H1 (cell line): ENCODE data around the gene CRP.

Experiments used
- CBX5 ChIP-seq: fragments of 300-800, 300-1000 bp; sonication (generic); IDR thresholded peaks from 2 replicates; pipeline ENCODE4 v1.7.1; 2016; ENCODE audit warnings: antibody characterized with exemption, low read length, low read depth
- CEBPB ChIP-seq: IDR thresholded peaks from 2 replicates; pipeline ENCODE4 v1.6.1; 2012; ENCODE audit warnings: low read depth, low read length
- CTCF ChIP-seq, 3 experiments: IDR thresholded peaks; 1 replicate in 2 of 3; 2 replicates in 1 of 3; pipeline versions ENCODE4 v1.5.1 to v1.6.1; 2011; ENCODE audit warnings: low read length in 3 of 3, mild to moderate bottlenecking in 3 of 3, inconsistent platforms in 2 of 3, low read depth in 1 of 3, moderate library complexity in 1 of 3; ENCODE audit not compliant: insufficient read depth in 1 of 3; ENCODE audit errors: control extremely low read depth in 1 of 3
- EGR1 ChIP-seq: IDR thresholded peaks from 2 replicates; pipeline ENCODE4 v1.6.1; 2011; ENCODE audit warnings: low read depth, low read length, borderline replicate concordance
- EP300 ChIP-seq, 2 experiments: IDR thresholded peaks; 1 replicate in 1 of 2; 2 replicates in 1 of 2; pipeline ENCODE4 v1.6.1; 2011 to 2012; ENCODE audit warnings: low read depth in 2 of 2, low read length in 2 of 2, mild to moderate bottlenecking in 2 of 2, borderline replicate concordance in 1 of 2, inconsistent platforms in 1 of 2, moderate library complexity in 1 of 2
- HDAC2 ChIP-seq, 2 experiments: fragments of 300-600 bp in 1 of 2; sonication (generic) in 1 of 2; IDR thresholded peaks; 2 replicates each; pipeline ENCODE4 v1.6.1; 2011 to 2012; ENCODE audit warnings: low read depth in 2 of 2, low read length in 2 of 2, mild to moderate bottlenecking in 2 of 2, moderate library complexity in 2 of 2, borderline replicate concordance in 1 of 2, inconsistent platforms in 1 of 2
- JUN ChIP-seq: IDR thresholded peaks from 2 replicates; pipeline ENCODE4 v1.6.1; 2011; ENCODE audit warnings: low read depth, mild to moderate bottlenecking, improper control_type of control experiment, low read length
- MAX ChIP-seq: IDR thresholded peaks from 2 replicates; pipeline ENCODE4 v1.6.1; 2012; ENCODE audit warnings: inconsistent platforms
- POLR2A ChIP-seq, 2 experiments: IDR thresholded peaks; 1 replicate in 1 of 2; 2 replicates in 1 of 2; pipeline ENCODE4 v1.6.1; 2011; ENCODE audit warnings: low read depth in 2 of 2, low read length in 2 of 2, mild to moderate bottlenecking in 2 of 2; ENCODE audit errors: control extremely low read depth in 1 of 2
- POLR2AphosphoS5 ChIP-seq: IDR thresholded peaks from 2 replicates; pipeline ENCODE4 v1.6.1; 2011; ENCODE audit warnings: low read depth, low read length
- RAD21 ChIP-seq, 2 experiments: IDR thresholded peaks in 1 of 2; conservative IDR thresholded peaks in 1 of 2; 2 replicates each; pipeline ENCODE4 v1.6.1; 2011; ENCODE audit warnings: low read depth in 2 of 2, low read length in 2 of 2, improper control_type of control experiment in 1 of 2, inconsistent platforms in 1 of 2, mild to moderate bottlenecking in 1 of 2, moderate library complexity in 1 of 2
- TAF1 ChIP-seq: IDR thresholded peaks from 2 replicates; pipeline ENCODE4 v1.6.1; 2011; ENCODE audit warnings: mild to moderate bottlenecking, low read depth, low read length
- TAF7 ChIP-seq: optimal IDR thresholded peaks from 2 replicates; pipeline ENCODE3; 2011; ENCODE audit warnings: low read depth, mild to moderate bottlenecking, inconsistent platforms, low read length, moderate library complexity, borderline replicate concordance
- ZNF274 ChIP-seq: IDR thresholded peaks from 2 replicates; pipeline ENCODE4 v1.7.0; 2012; ENCODE audit warnings: low read length, borderline replicate concordance; ENCODE audit errors: extremely low read depth

GRCh38 chr1:159705251-159705903 lies 9.0 kb downstream of the CRP start:
- no peak for TF ChIP-seq TAF1
- TF ChIP-seq CTCF (IDR thresholded peaks at IDR 0.05; ENCODE audit: control extremely low read depth in 1 of 3, insufficient read depth in 1 of 3, low read depth in 1 of 3, low read length in 3 of 3), result no peak
- TF ChIP-seq ZNF274, result no peak
- TF ChIP-seq CBX5, result no peak
- no peak for TF ChIP-seq EP300 (IDR thresholded peaks at IDR 0.05; ENCODE audit: borderline replicate concordance in 1 of 2, low read depth in 2 of 2, low read length in 2 of 2)
- no peak for TF ChIP-seq POLR2A (IDR thresholded peaks at IDR 0.05; ENCODE audit: control extremely low read depth in 1 of 2, low read depth in 2 of 2, low read length in 2 of 2)
- TF ChIP-seq MAX, result no peak
- no peak for TF ChIP-seq RAD21 (IDR thresholded peaks at IDR 0.05 in 1 of 2, conservative IDR thresholded peaks at IDR 0.05 in 1 of 2; ENCODE audit: low read depth in 2 of 2, low read length in 2 of 2)
- TF ChIP-seq HDAC2 (IDR thresholded peaks at IDR 0.05; ENCODE audit: borderline replicate concordance in 1 of 2, low read depth in 2 of 2, low read length in 2 of 2), result no peak
- no peak for TF ChIP-seq CEBPB
- TF ChIP-seq TAF7, result no peak
- TF ChIP-seq POLR2AphosphoS5, result no peak
- no peak for TF ChIP-seq EGR1
- TF ChIP-seq JUN, result no peak
